ENCODE measurements around the gene ANKS6. TPM values are rescaled to one million over a fixed set of nuclear protein-coding genes. Genes with fewer than 3 reads are reported as not detected.

The ANKS6 gene
- total RNA-seq, 4 donors from 2014 or later = 7.0 to 37.8 (median 10.3) TPM

DNA sequence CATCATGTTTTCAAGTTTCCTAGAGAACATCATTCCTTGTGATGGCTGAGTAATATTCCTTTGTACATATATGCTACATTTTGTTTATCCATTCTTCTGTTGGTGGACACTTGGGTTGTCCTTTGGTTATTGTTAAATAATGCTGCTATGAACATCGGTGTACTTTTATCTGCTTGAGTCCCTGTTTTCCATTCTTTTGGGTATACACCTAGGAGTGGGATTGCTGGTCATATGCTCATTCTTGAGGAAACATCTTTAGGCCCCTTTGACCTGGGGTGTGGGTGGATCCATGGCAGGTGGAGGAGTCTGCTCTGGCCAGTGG lies 36.4 kb upstream of the ANKS6 start:
- Histone ChIP-seq H3K27me3 (no peaks in the 10 kb centered on the region), H3K4me3 (no peak overlapping the region), H3K9me3 (no peaks in the 10 kb centered on the region), H3K36me3 (no peaks in the 10 kb centered on the region), H3K27ac (no peak overlapping the region), H3K4me1 (no peaks in the 10 kb centered on the region)
- no peak for DNase-seq (ENCODE audit: low spot score in 2 of 2)
- TF ChIP-seq EP300 (IDR thresholded peaks at IDR 0.05) (no peak), POLR2AphosphoS5 (IDR thresholded peaks at IDR 0.05) (no peak), POLR2A (IDR thresholded peaks at IDR 0.05) (no peak)
- TF ChIP-seq, protein P1, sequence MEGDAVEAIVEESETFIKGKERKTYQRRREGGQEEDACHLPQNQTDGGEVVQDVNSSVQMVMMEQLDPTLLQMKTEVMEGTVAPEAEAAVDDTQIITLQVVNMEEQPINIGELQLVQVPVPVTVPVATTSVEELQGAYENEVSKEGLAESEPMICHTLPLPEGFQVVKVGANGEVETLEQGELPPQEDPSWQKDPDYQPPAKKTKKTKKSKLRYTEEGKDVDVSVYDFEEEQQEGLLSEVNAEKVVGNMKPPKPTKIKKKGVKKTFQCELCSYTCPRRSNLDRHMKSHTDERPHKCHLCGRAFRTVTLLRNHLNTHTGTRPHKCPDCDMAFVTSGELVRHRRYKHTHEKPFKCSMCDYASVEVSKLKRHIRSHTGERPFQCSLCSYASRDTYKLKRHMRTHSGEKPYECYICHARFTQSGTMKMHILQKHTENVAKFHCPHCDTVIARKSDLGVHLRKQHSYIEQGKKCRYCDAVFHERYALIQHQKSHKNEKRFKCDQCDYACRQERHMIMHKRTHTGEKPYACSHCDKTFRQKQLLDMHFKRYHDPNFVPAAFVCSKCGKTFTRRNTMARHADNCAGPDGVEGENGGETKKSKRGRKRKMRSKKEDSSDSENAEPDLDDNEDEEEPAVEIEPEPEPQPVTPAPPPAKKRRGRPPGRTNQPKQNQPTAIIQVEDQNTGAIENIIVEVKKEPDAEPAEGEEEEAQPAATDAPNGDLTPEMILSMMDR (IDR thresholded peaks at IDR 0.05) = no peak
- WGBS = 100% methylated on average over 1 of the region's 1 CpG

DNA sequence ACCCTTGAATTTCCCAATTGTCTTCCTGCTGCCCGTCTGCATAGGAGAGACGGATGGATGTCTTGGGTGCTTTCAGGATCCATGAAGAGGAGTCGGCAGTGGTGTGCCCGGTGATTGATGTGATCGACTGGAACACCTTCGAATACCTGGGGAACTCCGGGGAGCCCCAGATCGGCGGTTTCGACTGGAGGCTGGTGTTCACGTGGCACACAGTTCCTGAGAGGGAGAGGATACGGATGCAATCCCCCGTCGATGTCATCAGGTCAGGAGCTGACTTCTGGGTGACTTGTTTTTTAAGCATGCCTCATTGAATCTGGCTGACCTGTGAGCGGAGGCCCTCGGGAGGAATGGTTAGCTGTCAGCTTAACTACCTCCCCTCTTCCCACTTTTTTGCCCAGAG lies 35.3 kb upstream of the ANKS6 start:
- DNase-seq (ENCODE audit: low spot score in 2 of 2) = no peak
- TF ChIP-seq, protein P1 (IDR thresholded peaks at IDR 0.05) = no peak
- TF ChIP-seq POLR2AphosphoS5 (IDR thresholded peaks at IDR 0.05) (no peak), POLR2A (IDR thresholded peaks at IDR 0.05) (no peak), EP300 (IDR thresholded peaks at IDR 0.05) (no peak)
- H3K4me3 ChIP-seq = no peak overlapping the region
- no peak overlapping the region for H3K27ac ChIP-seq
- no peaks in the 10 kb centered on the region for H3K9me3 ChIP-seq
- 93% methylated on average over 16 of the region's 16 CpGs for WGBS
- no peaks in the 10 kb centered on the region for H3K27me3 ChIP-seq
- H3K36me3 ChIP-seq = no peaks in the 10 kb centered on the region
- H3K4me1 ChIP-seq = no peaks in the 10 kb centered on the region

DNA sequence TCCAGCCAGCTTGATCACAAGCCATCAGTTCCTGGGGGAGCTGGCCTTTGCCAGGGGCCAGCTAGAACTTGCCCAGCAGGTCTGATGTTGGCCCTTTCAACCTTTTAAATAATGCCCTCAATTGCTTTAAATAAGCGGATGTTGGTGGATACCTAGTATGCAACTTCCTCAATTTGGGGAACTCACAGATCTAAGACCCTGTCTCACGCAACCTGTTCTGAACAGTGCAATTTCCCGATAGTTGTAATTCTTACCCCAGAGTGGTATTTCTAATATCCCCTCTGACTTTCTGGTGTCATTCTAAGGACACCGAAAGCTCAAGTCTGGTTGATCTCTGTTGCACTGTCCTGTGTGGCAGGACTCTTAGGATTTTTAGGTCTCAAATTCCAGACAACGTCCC lies 34.2 kb upstream of the ANKS6 start:
- DNase-seq (ENCODE audit: low spot score in 2 of 2) = no peak
- WGBS = 98% methylated on average over 5 of the region's 5 CpGs
- no peak overlapping the region for H3K4me3 ChIP-seq
- H3K4me1 ChIP-seq = no peaks in the 10 kb centered on the region
- no peak overlapping the region for H3K27ac ChIP-seq
- no peaks in the 10 kb centered on the region for H3K27me3 ChIP-seq
- TF ChIP-seq POLR2AphosphoS5 (IDR thresholded peaks at IDR 0.05) (no peak), POLR2A (IDR thresholded peaks at IDR 0.05) (no peak), EP300 (IDR thresholded peaks at IDR 0.05) (no peak)
- TF ChIP-seq, protein P1 (IDR thresholded peaks at IDR 0.05) = no peak
- no peaks in the 10 kb centered on the region for H3K9me3 ChIP-seq
- no peaks in the 10 kb centered on the region for H3K36me3 ChIP-seq

GRCh38 chr9:98829766-98830165 lies 33.4 kb upstream of the ANKS6 start:
- H3K36me3 ChIP-seq = no peaks in the 10 kb centered on the region
- no peaks in the 10 kb centered on the region for H3K27me3 ChIP-seq
- TF ChIP-seq, protein P1 (IDR thresholded peaks at IDR 0.05) = no peak
- TF ChIP-seq EP300 (IDR thresholded peaks at IDR 0.05) = no peak
- no peak for TF ChIP-seq POLR2AphosphoS5 (IDR thresholded peaks at IDR 0.05)
- TF ChIP-seq POLR2A (IDR thresholded peaks at IDR 0.05) = no peak
- no peaks in the 10 kb centered on the region for H3K4me1 ChIP-seq
- 90% methylated on average over 5 of the region's 5 CpGs for WGBS
- H3K4me3 ChIP-seq = no peak overlapping the region
- no peak overlapping the region for H3K27ac ChIP-seq
- H3K9me3 ChIP-seq = no peaks in the 10 kb centered on the region
- no peak for DNase-seq (ENCODE audit: low spot score in 2 of 2)

DNA sequence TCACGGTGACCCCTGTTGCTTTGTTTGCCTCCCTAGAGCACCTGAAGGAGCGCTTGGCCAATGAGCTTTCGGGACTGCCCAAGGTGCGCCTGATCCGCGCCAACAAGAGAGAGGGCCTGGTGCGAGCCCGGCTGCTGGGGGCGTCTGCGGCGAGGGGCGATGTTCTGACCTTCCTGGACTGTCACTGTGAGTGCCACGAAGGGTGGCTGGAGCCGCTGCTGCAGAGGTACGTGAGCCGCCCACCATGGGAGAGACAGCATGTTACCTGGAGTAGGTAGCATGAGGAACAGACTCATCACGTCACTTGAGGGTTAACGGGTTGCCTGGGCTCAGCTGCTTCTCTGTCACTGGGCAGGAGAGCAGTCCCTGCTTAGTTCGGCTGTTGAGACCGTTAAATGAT lies 30.4 kb upstream of the ANKS6 start:
- WGBS = 91% methylated on average over 16 of the region's 20 CpGs
- no peaks in the 10 kb centered on the region for H3K27me3 ChIP-seq
- TF ChIP-seq POLR2AphosphoS5 (IDR thresholded peaks at IDR 0.05) = no peak
- no peak for TF ChIP-seq EP300 (IDR thresholded peaks at IDR 0.05)
- no peak for TF ChIP-seq POLR2A (IDR thresholded peaks at IDR 0.05)
- TF ChIP-seq, protein P1 (IDR thresholded peaks at IDR 0.05) = no peak
- H3K4me1 ChIP-seq = no peaks in the 10 kb centered on the region
- no peak for DNase-seq (ENCODE audit: low spot score in 2 of 2)
- no peaks in the 10 kb centered on the region for H3K9me3 ChIP-seq
- no peak overlapping the region for H3K27ac ChIP-seq
- no peaks in the 10 kb centered on the region for H3K36me3 ChIP-seq
- no peak overlapping the region for H3K4me3 ChIP-seq
